AG09319 (cell line): Measurements from ENCODE around the gene GNG11.

ENCODE experiments used
- DNase-seq: peaks from one replicate; pipeline ENCODE4 v3.0.0-alpha.2; 2010; ENCODE audit warnings: low read depth; ENCODE audit errors: extremely low read depth
- CTCF ChIP-seq: IDR thresholded peaks from 2 replicates; pipeline ENCODE4 v1.5.1; 2011; ENCODE audit warnings: low read depth, mild to moderate bottlenecking, inconsistent platforms, low read length, moderate library complexity

GNG11 gene

GRCh38 chr7:93927585-93927984 is 6.0 kb downstream of the GNG11 start:
- DNase-seq, result no peak
- no peak for TF ChIP-seq CTCF

- no peak for DNase-seq
- no peak for TF ChIP-seq CTCF
Observed at GRCh38 chr7:93931655-93932054, 10.1 kb downstream of the GNG11 start.

- DNase-seq, result no peak
- TF ChIP-seq CTCF, result no peak
Observed at GRCh38 chr7:93933156-93933555, 11.6 kb downstream of the GNG11 start.

DNA sequence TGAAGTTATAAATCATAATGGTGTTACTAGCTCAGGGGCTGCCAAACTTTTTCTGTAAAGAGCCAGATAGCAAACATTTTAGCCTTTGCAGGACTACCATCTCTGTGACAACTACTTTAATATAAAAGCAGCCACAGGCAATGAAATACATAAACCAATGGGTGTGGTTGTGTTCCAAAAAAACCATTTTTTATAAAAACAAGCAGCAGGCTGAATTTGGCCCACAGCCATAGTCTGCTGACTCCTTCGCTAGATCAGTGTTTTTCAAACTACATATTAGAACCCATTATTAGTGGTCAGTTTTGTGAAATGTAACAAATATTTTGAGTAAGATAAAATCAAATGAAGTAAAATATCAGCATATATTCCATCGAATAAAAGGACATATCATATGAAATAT is 13.6 kb downstream of the GNG11 start:
- no peak for TF ChIP-seq CTCF
- no peak for DNase-seq

DNA sequence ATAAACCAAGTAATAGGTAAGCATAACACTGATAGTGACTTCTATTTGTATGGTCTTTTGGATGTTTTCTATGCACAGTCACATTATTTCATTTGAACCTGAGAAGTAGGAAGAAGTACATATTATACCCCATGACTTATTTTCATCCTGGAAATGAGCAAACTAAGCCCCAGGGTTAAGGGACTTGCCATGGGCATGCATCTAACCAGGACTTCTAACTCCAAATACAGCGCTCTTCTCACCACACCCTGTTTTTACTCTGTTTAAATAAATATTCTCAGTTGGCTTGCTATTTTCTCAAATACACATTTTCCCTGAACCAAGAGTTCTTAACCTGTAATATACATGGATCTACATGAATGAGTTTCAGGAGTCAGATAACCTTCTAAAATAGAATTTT is 16.3 kb downstream of the GNG11 start:
- TF ChIP-seq CTCF, result no peak
- DNase-seq, result no peak

GRCh38 chr7:93938293-93938692 is 16.8 kb downstream of the GNG11 start:
- DNase-seq, result no peak
- no peak for TF ChIP-seq CTCF

DNA sequence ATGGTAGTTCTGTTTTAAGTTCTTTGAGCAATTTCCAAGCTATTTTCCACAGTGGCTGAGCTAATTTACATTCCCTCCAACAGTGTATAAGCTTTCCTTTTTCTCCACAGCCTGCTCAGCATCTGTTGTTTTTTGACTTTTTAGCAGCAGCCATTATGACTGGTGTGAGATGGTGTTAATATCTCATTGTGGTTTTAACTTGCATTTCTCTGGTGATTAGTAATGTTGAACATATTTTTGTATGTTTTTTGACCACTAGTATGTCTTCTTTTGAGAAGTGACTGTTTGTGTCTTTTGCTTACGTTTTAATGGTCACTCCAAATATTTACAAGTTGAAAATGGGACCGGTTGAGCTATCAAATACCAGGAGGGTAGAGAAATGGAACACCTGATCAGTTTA is 20.4 kb downstream of the GNG11 start:
- no peak for TF ChIP-seq CTCF
- DNase-seq, result no peak
